ENCODE results near the gene ATP8B1. TPM values are rescaled to one million over a fixed set of nuclear protein-coding genes. Genes with fewer than 3 reads are reported as not detected.
A peak's percentile ranks its signal among the peaks of the same experiment; 100 is the strongest.

ATP8B1 gene
- total and polyA plus RNA-seq, 2 donors (not counting 1 experiment from before 2014, with no cell fraction given) = 109 to 125 TPM

GRCh38 chr18:57768537-57769326, 34.4 kb downstream of the ATP8B1 start:
- no peak overlapping the region for H3K9ac ChIP-seq (ENCODE audit: insufficient read depth, low read length)
- H4K20me1 ChIP-seq (ENCODE audit: control insufficient read depth, extremely low read depth, insufficient read depth, low read length) = no peaks in the 10 kb centered on the region
- H3K79me2 ChIP-seq (ENCODE audit: control insufficient read depth, insufficient read depth, low read length) = peaks cover 92% of the 10 kb centered on the region
- peak; percentile 64 to 79 for DNase-seq (ENCODE audit: low read depth in 2 of 2)
- H3K36me3 ChIP-seq (ENCODE audit: control insufficient read depth, insufficient read depth, low read length) = no peaks in the 10 kb centered on the region
- TF ChIP-seq CTCF (conservative IDR thresholded peaks at IDR 0.05 in 1 of 2, IDR thresholded peaks at IDR 0.05 in 1 of 2; ENCODE audit: low read depth in 1 of 2, low read length in 2 of 2) (no peak), EZH2 (IDR thresholded peaks at IDR 0.05; ENCODE audit: low read length, missing control alignments) (no peak)
- H3K27ac ChIP-seq (ENCODE audit: insufficient read depth, low read length) = peak overlapping the region; percentile 19
- no peak overlapping the region for H2AFZ ChIP-seq (ENCODE audit: low read length)
- H3K4me3 ChIP-seq (replicated peaks in 1 of 4; ENCODE audit: control extremely low read depth in 1 of 4, insufficient read depth in 1 of 4, low read depth in 3 of 4, low read length in 4 of 4) = no peak overlapping the region
- peak overlapping the region; percentile 40 for H3K4me2 ChIP-seq (ENCODE audit: extremely low read depth, insufficient read depth, low read length)
- no peaks in the 10 kb centered on the region for H3K27me3 ChIP-seq (ENCODE audit: control insufficient read depth, insufficient read depth, low read length)
- peaks cover 8% of the 10 kb centered on the region for H3K4me1 ChIP-seq (ENCODE audit: control insufficient read depth, extremely low read depth, insufficient read depth, low read length)
- no peaks in the 10 kb centered on the region for H3K9me3 ChIP-seq (ENCODE audit: control insufficient read depth, insufficient read depth, low read depth, low read length)

GRCh38 chr18:57767259-57768050, 35.7 kb downstream of the ATP8B1 start:
- Histone ChIP-seq H4K20me1 (ENCODE audit: control insufficient read depth, extremely low read depth, insufficient read depth, low read length) (no peaks in the 10 kb centered on the region), H3K27me3 (ENCODE audit: control insufficient read depth, insufficient read depth, low read length) (no peaks in the 10 kb centered on the region), H3K4me2 (ENCODE audit: extremely low read depth, insufficient read depth, low read length) (no peak overlapping the region), H3K27ac (ENCODE audit: insufficient read depth, low read length) (no peak overlapping the region), H3K9me3 (ENCODE audit: control insufficient read depth, insufficient read depth, low read depth, low read length) (no peaks in the 10 kb centered on the region), H3K36me3 (ENCODE audit: control insufficient read depth, insufficient read depth, low read length) (no peaks in the 10 kb centered on the region), H3K9ac (ENCODE audit: insufficient read depth, low read length) (no peak overlapping the region), H3K4me3 (replicated peaks in 1 of 4; ENCODE audit: control extremely low read depth in 1 of 4, insufficient read depth in 1 of 4, low read depth in 3 of 4, low read length in 4 of 4) (no peak overlapping the region), H2AFZ (ENCODE audit: low read length) (no peak overlapping the region), H3K79me2 (ENCODE audit: control insufficient read depth, insufficient read depth, low read length) (peaks cover 92% of the 10 kb centered on the region), H3K4me1 (ENCODE audit: control insufficient read depth, extremely low read depth, insufficient read depth, low read length) (peaks cover 7% of the 10 kb centered on the region)
- DNase-seq (ENCODE audit: low read depth in 2 of 2) = no peak
- TF ChIP-seq EZH2 (IDR thresholded peaks at IDR 0.05; ENCODE audit: low read length, missing control alignments) (no peak), CTCF (conservative IDR thresholded peaks at IDR 0.05 in 1 of 2, IDR thresholded peaks at IDR 0.05 in 1 of 2; ENCODE audit: low read depth in 1 of 2, low read length in 2 of 2) (no peak)

- DNase-seq (ENCODE audit: low read depth in 2 of 2) = peak in 1 of 2 donors; percentile 36
- TF ChIP-seq EZH2 (IDR thresholded peaks at IDR 0.05; ENCODE audit: low read length, missing control alignments) = no peak
- TF ChIP-seq CTCF (conservative IDR thresholded peaks at IDR 0.05 in 1 of 2, IDR thresholded peaks at IDR 0.05 in 1 of 2; ENCODE audit: low read depth in 1 of 2, low read length in 2 of 2) = no peak
- Histone ChIP-seq H3K4me2 (ENCODE audit: extremely low read depth, insufficient read depth, low read length) (no peak overlapping the region), H3K9me3 (ENCODE audit: control insufficient read depth, insufficient read depth, low read depth, low read length) (no peaks in the 10 kb centered on the region), H3K79me2 (ENCODE audit: control insufficient read depth, insufficient read depth, low read length) (peaks cover 89% of the 10 kb centered on the region), H3K27me3 (ENCODE audit: control insufficient read depth, insufficient read depth, low read length) (no peaks in the 10 kb centered on the region), H3K4me3 (replicated peaks in 1 of 4; ENCODE audit: control extremely low read depth in 1 of 4, insufficient read depth in 1 of 4, low read depth in 3 of 4, low read length in 4 of 4) (no peak overlapping the region), H3K27ac (ENCODE audit: insufficient read depth, low read length) (no peak overlapping the region), H4K20me1 (ENCODE audit: control insufficient read depth, extremely low read depth, insufficient read depth, low read length) (peaks cover 2% of the 10 kb centered on the region), H2AFZ (ENCODE audit: low read length) (no peak overlapping the region), H3K36me3 (ENCODE audit: control insufficient read depth, insufficient read depth, low read length) (peaks cover 2% of the 10 kb centered on the region), H3K4me1 (ENCODE audit: control insufficient read depth, extremely low read depth, insufficient read depth, low read length) (peaks cover 7% of the 10 kb centered on the region), H3K9ac (ENCODE audit: insufficient read depth, low read length) (no peak overlapping the region)
Observed at GRCh38 chr18:57764995-57765394, 38.1 kb downstream of the ATP8B1 start.

Measured in fibroblast of lung (primary cell).